SW480 (cell line): ENCODE data around the gene C2orf92.
A peak's percentile ranks its signal among the peaks of the same experiment; 100 is the strongest.

Source experiments
- DNase-seq: peaks from one replicate; pipeline ENCODE4 v3.0.0-alpha.2; 2016; ENCODE audit warnings: low spot score

Gene C2orf92

DNA sequence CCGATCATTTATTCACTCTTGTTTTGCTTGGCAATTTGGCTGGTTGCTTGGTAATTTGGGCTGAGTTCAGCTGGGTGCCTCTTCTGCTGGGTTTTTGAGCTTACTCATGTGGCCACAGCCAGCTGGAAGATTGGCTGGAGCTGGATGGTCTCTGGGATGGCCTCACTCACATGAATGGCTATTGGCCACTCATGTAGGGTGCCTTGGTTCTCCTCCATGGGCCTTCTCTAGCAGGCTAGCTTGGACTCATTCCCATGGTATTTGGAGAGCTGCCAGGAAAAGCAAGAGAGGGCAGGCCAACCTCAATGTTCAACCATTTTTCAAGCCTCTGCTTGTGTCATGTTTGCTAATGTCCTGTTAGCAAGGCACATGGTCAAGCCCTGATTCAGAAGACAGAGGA is 60.7 kb downstream of the C2orf92 start:
- peak; percentile 34 for DNase-seq

GRCh38 chr2:97731274-97732020 is 61.9 kb downstream of the C2orf92 start:
- DNase-seq: no peak

DNA sequence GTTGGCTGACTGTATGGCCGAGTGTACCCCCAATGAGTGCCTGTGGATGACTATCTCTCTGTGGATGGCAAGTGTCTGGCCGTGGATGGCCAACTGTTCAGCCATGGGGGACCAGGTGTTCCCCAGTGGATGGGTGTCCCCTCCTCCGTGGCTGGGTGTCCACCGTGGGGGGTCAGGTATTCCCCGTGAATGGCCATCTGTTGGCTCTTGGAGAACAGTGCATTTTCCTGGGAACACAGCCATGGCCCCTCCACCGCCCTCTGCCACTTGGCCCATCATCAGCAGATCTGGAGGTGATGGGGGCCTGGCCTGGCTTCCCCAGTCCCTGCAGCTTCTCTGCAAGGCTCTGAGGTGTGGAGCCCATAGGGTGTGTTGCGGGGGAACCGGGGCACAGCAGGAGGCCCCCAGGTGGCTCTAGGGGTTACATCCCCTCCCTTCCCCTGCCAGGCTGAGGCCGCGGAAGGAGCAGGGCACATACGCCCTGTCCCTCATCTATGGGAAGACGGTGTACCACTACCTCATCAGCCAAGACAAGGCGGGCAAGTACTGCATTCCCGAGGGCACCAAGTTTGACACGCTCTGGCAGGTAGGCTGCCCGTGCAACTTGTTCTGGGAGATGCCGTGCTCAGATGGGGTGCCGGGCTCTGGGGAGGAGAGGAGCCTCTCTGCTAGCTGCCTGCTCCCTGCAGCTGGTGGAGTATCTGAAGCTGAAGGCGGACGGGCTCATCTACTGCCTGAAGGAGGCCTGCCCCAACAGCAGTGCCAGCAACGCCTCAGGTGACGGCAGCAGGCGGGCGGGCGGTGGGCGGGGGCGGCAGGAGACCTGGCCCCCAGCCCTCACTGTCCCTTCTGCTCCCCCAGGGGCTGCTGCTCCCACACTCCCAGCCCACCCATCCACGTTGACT is 63.2 kb downstream of the C2orf92 start:
- DNase-seq: no peak

DNA sequence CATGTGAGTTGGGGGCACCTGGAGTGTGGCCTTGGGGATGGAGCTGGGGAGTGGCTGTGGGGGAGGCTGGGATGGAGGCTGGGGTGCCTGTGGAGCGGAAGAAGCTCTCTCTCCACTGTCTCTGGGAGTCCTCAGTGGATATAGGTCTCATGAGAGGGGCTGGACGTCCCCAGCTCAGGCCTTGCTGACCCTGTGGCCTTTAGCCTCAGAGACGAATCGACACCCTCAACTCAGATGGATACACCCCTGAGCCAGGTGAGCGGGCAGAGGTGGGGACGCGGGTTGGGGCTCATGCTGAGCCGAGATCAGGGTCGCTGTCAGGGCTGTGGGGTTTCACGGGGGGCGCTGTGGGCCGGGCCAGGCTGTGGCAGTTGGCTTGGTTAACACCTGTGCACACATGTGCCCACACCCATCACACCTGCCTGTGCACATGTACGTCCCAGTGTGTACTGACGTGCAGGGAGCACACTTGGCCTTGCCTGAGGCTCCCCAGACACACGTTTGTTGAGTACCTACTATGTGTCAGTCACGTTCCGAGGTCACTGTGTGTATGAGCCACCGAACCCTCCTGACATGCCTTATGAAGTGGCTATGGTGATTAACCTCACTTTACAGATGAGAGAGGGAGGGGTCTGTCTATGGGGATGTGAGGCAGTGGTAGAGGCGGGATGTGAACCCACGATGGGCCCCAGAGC is 64.0 kb downstream of the C2orf92 start:
- DNase-seq: no peak

GRCh38 chr2:97734061-97735051 is 64.8 kb downstream of the C2orf92 start:
- DNase-seq: no peak

- no peak for DNase-seq
Measured at GRCh38 chr2:97735161-97735561, 65.6 kb downstream of the C2orf92 start.

DNA sequence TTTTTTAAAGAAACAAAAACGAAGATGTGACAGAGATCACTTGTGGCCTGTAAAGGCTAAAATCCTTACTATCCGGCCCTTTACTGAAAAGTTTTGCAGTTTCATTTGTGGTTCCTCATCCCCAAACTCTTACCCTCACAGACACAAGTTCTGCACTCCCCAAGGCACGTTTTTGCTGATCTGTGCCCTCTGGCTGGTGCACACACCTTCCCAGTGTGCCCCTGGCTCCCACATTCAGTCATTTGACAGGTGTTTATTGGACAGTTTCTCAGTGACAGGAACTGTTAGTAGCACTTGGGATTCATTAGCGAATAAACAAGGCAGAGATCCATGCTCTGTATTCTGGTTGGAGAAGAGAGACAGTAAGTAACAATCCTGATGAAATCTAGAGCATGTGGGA is 66.7 kb downstream of the C2orf92 start:
- DNase-seq: no peak

- DNase-seq: no peak
Measured at GRCh38 chr2:97736608-97737330, 67.3 kb downstream of the C2orf92 start.

GRCh38 chr2:97737421-97738178 is 68.1 kb downstream of the C2orf92 start:
- DNase-seq: no peak

- DNase-seq: no peak
Measured at GRCh38 chr2:97738179-97739019, 68.9 kb downstream of the C2orf92 start.

DNA sequence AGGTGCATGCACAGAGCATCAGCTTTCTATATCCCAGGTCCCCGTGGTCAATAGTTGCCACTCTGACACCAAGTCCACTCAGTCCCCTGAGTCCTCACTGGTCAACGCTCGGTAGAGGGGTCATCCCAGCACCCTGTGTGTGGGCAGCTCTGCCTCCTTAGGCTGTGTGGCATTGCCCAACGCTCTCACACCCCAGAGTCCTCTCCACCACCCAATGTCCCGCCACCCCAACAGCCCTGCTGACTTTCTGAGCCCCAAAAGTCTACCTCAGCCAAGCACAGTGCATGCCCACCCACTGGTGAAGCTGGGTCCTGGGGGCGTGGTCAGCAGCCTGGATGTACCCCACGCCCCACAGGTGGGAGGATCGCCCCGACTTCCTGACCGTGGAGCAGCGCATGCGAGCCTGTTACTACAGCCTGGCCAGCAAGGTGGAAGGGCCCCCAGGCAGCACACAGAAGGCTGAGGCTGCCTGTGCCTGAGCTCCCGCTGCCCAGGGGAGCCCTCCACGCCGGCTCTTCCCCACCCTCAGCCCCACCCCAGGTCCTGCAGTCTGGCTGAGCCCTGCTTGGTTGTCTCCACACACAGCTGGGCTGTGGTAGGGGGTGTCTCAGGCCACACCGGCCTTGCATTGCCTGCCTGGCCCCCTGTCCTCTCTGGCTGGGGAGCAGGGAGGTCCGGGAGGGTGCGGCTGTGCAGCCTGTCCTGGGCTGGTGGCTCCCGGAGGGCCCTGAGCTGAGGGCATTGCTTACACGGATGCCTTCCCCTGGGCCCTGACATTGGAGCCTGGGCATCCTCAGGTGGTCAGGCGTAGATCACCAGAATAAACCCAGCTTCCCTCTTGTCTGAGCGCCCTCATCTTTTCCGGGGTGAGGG is 69.7 kb downstream of the C2orf92 start:
- no peak for DNase-seq

DNA sequence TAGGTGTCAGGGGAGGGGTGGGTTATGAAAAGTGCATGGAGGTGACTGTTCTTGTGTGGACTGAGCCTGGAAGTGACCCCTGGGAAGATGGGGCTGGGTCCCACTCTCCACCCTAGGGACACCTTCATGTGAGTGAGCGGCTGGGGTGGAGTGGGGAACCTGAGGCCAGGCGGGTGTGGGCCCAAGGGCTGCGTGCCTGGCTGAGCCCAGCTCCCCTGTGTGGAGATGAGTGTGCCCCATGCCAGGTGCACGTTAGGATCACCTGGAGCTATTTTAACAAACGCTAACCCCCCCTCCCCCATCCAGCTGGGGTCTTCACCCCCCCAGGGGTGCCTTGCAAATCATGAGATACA is 70.4 kb downstream of the C2orf92 start:
- no peak for DNase-seq

- DNase-seq: peak; percentile 28
Measured at GRCh38 chr2:97740590-97741182, 71.2 kb downstream of the C2orf92 start.

DNA sequence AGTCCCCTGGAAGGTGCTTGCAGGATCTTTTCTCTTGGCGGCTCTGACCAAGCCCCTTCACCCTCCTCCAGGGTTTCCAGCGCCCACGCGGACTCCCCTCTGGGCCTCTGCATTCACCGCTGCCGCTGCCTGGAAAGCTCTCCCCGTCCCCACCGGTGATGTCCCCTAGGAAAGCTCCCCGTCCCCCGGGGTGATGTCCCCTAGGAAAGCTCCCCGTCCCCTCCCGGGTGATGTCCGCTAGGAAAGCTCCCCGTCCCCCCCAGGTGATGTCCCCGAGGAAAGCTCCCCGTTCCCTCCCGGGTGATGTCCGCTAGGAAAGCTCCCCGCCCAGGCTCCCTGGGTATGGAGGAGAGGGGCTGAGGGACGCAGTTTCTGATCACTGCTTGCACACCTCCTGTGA is 71.7 kb downstream of the C2orf92 start:
- DNase-seq: no peak

GRCh38 chr2:97741686-97742085 is 72.2 kb downstream of the C2orf92 start:
- no peak for DNase-seq

GRCh38 chr2:97742381-97742847 is 72.9 kb downstream of the C2orf92 start:
- no peak for DNase-seq

GRCh38 chr2:97743913-97744312 is 74.4 kb downstream of the C2orf92 start:
- DNase-seq: no peak
